GM12875 (cell line): ENCODE measurements around the gene SLC25A53.
"Not testable (repeated sequence)": the region's sequence is repeated elsewhere in the genome, so short reads cannot be mapped to it uniquely, and the experiment has no call there.

ENCODE experiments used
- H3K4me3 ChIP-seq: one replicate; pipeline ENCODE4 v1.5.1; 2011; ENCODE audit warnings: low read depth, low read length, control low read depth
- TF ChIP-seq, protein P1 (sequence below): IDR thresholded peaks from 2 replicates; pipeline ENCODE4 v1.5.1; 2011; ENCODE audit warnings: low read depth, mild to moderate bottlenecking, control low read depth, inconsistent platforms, low read length, moderate library complexity, borderline replicate concordance; ENCODE audit not compliant: insufficient read depth

Gene SLC25A53

DNA sequence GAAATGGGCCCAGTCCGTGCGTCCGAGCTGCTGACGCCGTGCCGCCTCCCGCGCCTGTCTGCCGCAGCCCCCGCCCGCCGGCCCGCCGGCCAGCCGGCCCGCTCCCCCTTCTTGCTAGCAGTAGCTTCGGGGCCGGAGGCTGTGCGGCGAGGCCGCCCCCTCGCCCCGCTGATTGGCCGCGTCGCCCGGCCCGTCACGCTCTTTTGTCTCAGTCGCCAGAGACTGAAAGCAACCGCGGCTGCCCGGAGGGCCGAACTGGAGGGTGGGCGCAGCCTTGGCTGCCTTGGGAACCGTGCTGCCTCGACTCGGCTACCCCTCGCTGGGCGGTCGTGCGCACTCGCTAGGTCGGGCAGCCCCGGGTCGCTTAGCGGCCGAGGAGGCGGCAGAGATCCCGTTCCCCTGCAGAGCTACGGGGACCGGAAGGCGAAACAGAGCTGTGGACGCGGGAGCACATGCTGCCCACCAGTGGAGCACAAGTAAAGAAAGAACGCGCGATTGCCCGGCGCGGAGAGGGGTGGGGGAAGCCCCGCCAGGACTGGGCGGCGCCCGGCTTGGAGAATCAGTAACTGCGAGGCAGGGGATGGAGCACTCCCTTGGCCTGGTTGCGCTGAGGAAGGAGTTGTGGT lies 44.4 kb downstream of the SLC25A53 start, which contains the start of gene ZCCHC18:
TSS of gene ZCCHC18 (plus strand) at position 198 of the 626 bp plus-strand sequence. CDS start 1,589 bp downstream, outside the sequence.
- TF ChIP-seq, protein P1, sequence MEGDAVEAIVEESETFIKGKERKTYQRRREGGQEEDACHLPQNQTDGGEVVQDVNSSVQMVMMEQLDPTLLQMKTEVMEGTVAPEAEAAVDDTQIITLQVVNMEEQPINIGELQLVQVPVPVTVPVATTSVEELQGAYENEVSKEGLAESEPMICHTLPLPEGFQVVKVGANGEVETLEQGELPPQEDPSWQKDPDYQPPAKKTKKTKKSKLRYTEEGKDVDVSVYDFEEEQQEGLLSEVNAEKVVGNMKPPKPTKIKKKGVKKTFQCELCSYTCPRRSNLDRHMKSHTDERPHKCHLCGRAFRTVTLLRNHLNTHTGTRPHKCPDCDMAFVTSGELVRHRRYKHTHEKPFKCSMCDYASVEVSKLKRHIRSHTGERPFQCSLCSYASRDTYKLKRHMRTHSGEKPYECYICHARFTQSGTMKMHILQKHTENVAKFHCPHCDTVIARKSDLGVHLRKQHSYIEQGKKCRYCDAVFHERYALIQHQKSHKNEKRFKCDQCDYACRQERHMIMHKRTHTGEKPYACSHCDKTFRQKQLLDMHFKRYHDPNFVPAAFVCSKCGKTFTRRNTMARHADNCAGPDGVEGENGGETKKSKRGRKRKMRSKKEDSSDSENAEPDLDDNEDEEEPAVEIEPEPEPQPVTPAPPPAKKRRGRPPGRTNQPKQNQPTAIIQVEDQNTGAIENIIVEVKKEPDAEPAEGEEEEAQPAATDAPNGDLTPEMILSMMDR, result no peak

DNA sequence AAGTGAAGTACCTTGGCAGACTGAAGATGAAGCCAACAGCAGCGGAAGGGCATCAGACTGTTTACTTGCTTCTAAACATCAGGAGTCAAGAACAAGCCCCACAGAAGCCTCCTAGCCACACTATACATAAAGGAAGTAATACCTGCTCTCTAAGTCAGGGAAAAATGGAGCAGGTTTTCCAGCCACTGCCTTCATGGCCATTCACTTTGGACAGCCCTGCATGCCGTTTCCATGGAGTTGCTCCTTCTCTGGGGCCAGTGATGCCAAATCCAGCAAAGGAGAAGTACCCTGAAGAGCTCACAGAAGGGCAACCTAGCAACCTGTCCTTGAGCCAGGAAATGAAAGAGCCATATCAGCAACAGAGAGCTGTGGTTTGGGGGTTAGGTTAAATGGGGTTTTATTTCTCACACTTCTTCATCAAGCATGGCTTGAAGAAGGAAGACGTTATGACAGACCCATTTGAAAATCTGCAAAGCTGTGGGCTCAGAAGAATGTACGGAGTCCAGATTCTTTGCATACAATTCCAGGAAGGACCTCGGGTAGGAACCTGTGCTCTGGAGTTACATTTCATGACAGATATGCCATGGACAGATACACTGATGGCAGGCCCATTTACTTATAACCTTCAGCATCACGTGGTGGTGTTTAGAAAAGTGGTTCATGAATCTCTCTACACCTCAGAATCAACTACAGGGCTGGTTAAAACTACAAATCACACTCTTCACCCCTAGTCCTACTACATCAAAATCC lies 46.1 kb downstream of the SLC25A53 start:
- not testable (repeated sequence) for H3K4me3 ChIP-seq

More for the DNA sequence above, 44.4 kb downstream of the SLC25A53 start, which contains the start of gene ZCCHC18:
- H3K4me3 ChIP-seq, result peak within 1 kb of the TSS; percentile 67

DNA sequence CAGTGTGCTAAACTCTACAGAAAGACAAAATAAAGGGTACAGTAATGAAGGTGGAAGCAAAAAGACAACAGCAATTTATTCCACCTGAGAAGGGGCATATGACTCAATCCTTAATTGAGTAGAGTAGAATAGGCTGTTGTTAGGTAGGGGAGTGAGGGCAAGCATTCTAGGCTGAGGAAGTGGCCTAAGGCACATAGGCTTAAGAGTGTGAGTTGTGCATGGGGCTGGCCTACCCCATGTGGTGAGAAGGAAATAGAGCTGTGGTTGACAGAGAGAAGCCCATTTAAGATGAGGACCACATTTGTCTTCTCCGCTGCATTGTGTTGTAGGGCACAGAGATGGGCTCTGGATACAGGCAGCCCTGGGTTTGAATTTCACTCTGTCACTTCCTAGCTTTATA lies 47.9 kb downstream of the SLC25A53 start:
- TF ChIP-seq, protein P1, result no peak
- H3K4me3 ChIP-seq, result no peak overlapping the region

DNA sequence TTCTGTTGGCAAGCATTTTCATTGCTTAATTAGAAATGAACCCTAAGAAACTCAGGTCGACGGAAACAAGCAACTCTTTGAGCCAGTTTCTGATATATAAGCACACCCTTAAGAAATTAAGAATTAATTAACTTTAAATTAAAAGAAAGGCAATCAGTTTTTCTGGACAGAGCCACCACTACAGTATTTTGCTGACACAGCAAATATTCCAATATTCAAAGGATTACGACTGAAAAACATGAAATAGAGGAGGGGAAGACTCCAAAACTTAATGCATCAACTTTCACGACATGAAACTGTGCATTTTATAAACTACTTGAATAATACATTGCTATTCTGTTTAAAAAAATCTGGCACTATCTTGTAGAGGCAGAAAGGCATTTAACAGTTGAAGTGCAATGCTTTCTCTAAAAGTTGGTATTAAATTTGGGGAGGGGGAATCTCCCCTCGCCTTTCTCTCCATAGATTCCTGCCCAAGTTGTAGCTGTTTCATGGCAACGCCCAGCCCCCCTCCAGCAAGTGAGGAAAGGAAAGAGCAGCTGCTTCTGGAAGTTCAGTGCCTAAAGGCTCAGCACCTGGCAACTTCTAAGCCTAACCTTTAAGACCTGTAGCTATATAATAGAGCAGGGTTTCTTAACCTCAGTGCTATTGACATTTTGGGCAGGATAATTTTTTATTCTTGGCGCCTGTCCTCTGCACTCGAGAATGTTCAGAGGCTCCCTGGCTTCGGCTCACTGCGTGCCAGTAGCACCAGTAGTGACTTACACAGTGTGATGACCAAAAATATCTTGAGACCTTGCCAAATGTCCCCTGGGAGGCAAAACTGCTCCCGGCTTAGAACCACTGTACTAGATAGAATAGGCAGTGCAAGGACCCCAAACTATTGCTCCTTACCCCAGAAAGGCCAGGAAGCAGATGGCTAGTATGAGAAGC lies 51.2 kb downstream of the SLC25A53 start:
- H3K4me3 ChIP-seq, result no peak overlapping the region
- TF ChIP-seq, protein P1, result no peak

DNA sequence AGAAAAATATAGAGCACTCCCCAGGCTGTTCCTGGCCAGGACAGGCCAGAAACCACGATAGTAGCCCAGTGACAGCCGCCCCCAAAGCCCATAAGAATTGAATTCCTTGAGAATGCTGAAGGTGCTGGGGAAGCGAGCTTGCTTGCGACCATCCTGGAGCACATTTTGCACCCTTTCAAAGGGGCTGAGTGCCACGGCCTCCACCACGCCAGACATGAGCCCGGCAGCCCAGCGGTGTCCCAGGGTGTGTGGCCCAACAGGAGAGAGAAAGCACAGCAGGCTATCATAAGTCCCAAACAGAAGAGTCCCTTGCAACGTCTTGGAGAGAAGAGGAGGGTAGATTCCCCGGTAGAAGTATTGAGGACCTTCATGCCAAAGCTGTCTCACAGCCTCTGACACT lies 52.1 kb downstream of the SLC25A53 start:
- TF ChIP-seq, protein P1, result no peak
- H3K4me3 ChIP-seq, result no peak overlapping the region

DNA sequence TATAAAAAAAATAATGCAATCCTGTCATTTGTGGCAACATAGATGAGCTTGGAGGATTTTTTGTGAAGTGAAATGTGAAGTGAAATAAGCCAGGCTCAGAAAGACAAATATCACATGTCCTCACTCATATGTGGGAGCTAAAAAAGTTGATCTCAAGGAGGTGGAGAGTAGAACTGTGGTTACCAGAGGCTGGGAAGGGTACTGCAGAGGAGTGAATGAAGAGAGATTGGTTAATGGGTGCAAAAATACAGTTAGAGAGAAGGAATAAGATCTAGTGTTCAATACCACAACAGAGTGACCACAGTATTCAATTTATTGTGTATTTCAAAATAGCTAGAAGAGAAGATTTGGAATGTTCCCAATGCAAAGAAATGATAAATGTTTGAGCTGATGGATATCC lies 57.9 kb downstream of the SLC25A53 start:
- TF ChIP-seq, protein P1, result 0 out of 2 replicates have a peak, but pooled peaks have one; percentile 3
- H3K4me3 ChIP-seq, result no peak overlapping the region
